Liver (tissue), 3 donors: ENCODE measurements around the gene CACHD1.

Experiments used
- CTCF ChIP-seq: fragments of 150-350 bp; IDR thresholded peaks from 2 replicates; pipeline ENCODE4 v1.5.1; 2017; ENCODE audit warnings: improper control_type of control experiment, low read depth, low read length; ENCODE audit not compliant: missing input control
- FOXA1 ChIP-seq: IDR thresholded peaks from 2 replicates; pipeline ENCODE4 v1.6.1; 2016; ENCODE audit warnings: antibody characterized with exemption
- GABPA ChIP-seq, 2 donors: IDR thresholded peaks in 1 of 2; conservative IDR thresholded peaks in 1 of 2; 2 replicates each; pipeline ENCODE4 v1.6.1; 2016; ENCODE audit warnings: antibody characterized with exemption in 2 of 2, mild to moderate bottlenecking in 1 of 2, moderate library complexity in 1 of 2
- HNF4A ChIP-seq, 2 donors: conservative IDR thresholded peaks; 2 replicates each; pipeline ENCODE4 v1.6.1; 2016; ENCODE audit warnings: antibody characterized with exemption in 2 of 2, mild to moderate bottlenecking in 2 of 2
- JUND ChIP-seq, 2 donors: IDR thresholded peaks; 2 replicates each; pipeline ENCODE4 v1.6.1; 2016; ENCODE audit warnings: antibody characterized with exemption in 2 of 2
- MAX ChIP-seq: IDR thresholded peaks from 2 replicates; pipeline ENCODE4 v1.6.1; 2016; ENCODE audit warnings: antibody characterized with exemption
- NR2F2 ChIP-seq: IDR thresholded peaks from 2 replicates; pipeline ENCODE4 v1.6.1; 2016; ENCODE audit warnings: antibody characterized with exemption
- REST ChIP-seq: IDR thresholded peaks from 2 replicates; pipeline ENCODE4 v1.6.1; 2016; ENCODE audit warnings: antibody characterized with exemption, mild to moderate bottlenecking
- SP1 ChIP-seq: IDR thresholded peaks from 2 replicates; pipeline ENCODE4 v1.6.1; 2018; ENCODE audit warnings: antibody characterized with exemption, mild to moderate bottlenecking
- donor health status: healthy.
- donor health status: healthy.

DNA sequence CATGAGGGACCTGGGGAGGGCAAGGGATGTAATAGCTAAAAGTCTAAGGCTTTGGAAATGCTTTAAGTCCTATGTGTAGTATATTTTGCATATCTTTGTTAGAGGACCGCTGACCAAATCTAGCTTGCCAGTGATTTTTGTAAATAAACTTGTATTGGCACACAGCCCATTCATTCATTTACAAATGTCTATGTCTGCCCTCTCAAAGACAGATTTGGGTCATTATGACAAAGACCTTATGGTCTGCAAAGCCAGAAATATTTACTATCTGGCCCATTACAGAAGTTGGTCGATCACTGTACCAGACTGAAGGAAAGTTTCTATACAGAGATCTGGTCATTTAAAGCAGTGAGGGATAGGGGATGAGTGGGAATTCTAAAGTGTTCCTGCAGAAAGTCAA, 154.9 kb downstream of the CACHD1 start:
- TF ChIP-seq FOXA1: no peak
- no peak for TF ChIP-seq CTCF
- no peak for TF ChIP-seq JUND (IDR thresholded peaks at IDR 0.05)
- no peak for TF ChIP-seq MAX
- TF ChIP-seq HNF4A (conservative IDR thresholded peaks at IDR 0.05): no peak
- TF ChIP-seq SP1: no peak
- TF ChIP-seq GABPA (IDR thresholded peaks at IDR 0.05 in 1 of 2, conservative IDR thresholded peaks at IDR 0.05 in 1 of 2): no peak
- TF ChIP-seq REST: no peak
- no peak for TF ChIP-seq NR2F2
